ENCODE results near the gene RAPH1. TPM values are rescaled to one million over a fixed set of nuclear protein-coding genes. Genes with fewer than 3 reads are reported as not detected.
"Not testable (repeated sequence)": the region's sequence is repeated elsewhere in the genome, so short reads cannot be mapped to it uniquely, and the experiment has no call there.

RAPH1 gene
- total RNA-seq, 1 experiment from 2014 or later = 15.4 TPM

DNA sequence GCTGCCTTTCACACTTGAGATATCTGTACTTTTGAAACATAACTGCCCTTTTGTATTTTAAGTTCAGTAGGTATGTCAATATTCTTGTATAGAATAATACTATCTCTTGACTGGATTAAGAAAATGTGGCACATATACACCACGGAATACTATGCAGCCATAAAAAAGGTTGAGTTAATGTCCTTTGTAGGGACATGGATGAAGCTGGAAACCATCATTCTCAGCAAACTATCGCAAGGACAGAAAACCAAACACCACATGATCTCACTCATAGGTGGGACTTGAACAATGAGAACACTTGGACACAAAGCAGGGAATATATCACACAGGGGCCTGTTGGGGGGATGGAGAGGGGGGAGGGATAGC is 1.5 kb upstream of the RAPH1 start:
- not testable (repeated sequence) for H3K27ac ChIP-seq; H3K9me3 ChIP-seq (replicated peaks); H3K27me3 ChIP-seq (replicated peaks); DNase-seq (ENCODE audit: low read depth in 1 of 2, low spot score in 2 of 2); H3K4me3 ChIP-seq
- H3K4me1 ChIP-seq (replicated peaks) = peaks cover 21% of the 10 kb centered on the region
- peaks cover 15% of the 10 kb centered on the region for H3K36me3 ChIP-seq

DNA sequence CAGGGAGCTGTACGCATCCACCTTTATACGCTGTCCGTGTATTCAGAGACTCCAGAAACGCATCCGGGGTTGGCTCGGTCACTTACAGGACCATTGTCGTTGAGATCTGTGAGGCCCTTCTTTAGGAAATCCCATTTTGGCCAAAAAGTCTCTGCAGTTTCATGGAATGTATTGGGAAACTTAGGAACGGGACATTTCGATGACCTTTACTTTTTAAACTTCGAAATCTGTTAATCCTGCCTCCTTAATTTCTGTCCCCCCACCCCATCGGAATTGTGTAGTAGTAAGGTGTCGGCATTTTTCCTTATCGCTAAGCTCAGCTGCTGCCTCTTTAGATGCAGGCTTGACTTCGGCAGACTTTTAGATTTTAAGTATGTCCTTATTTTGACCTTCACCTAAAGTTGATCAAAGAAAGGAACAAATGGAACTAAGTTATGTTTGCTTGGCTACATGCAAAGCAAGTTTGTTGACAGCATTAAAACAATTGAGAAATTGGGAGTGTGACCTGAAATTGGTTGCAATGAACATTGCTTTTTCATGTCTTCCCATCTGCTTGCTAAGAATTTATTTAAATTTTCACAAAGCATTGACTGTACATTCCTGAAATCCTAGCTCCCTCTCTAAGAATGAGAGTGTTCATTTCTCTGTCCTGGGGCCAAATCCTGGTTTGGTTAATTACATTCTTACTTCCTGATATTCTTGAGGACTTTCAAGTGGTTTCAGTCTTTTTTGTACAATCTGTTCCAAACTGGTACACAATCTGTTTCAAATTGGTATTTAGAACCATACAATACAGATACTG is 884 bp upstream of the RAPH1 start:
- Histone ChIP-seq H3K27ac (peak overlapping the region; percentile 92), H3K4me3 (peak overlapping the region; percentile 100), H3K9me3 (replicated peaks) (peaks cover 4% of the 10 kb centered on the region; the same call in 1 of the 2 replicates), H3K4me1 (replicated peaks) (peaks cover 21% of the 10 kb centered on the region), H3K27me3 (replicated peaks) (no peaks in the 10 kb centered on the region), H3K36me3 (peaks cover 15% of the 10 kb centered on the region)
- peak in 1 of 2 experiments; percentile 37 for DNase-seq (ENCODE audit: low read depth in 1 of 2, low spot score in 2 of 2)

DNA sequence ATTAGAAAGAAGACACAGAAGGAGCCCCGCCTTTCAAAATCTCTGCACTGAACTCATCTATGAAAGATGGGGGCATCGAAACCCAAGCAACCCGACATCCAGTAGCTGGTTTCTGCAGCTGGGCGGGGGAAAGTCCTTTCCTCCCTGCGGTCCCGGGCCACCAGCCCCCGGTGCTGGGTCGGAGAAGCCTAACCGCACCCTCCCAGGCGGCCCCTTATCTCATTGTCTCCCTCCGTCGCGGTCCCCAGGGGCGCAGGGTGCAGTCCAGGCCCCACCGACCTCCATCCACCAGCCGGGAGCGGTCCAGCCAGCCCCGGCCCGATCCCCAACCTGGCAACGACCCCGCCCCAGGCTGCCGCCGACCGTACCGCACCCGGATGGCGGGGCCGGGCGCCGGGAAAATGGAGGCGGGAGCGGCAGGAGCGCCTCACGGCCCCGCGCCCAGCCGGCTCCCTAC is 452 bp downstream of the RAPH1 start:
- H3K4me3 ChIP-seq = peak overlapping the region; percentile 100
- H3K4me1 ChIP-seq (replicated peaks) = peaks cover 21% of the 10 kb centered on the region
- H3K27me3 ChIP-seq (replicated peaks) = no peaks in the 10 kb centered on the region
- H3K27ac ChIP-seq = peak overlapping the region; percentile 93
- H3K36me3 ChIP-seq = peaks cover 15% of the 10 kb centered on the region
- peaks cover 4% of the 10 kb centered on the region; the same call in 1 of the 2 replicates for H3K9me3 ChIP-seq (replicated peaks)
- DNase-seq (ENCODE audit: low read depth in 1 of 2, low spot score in 2 of 2) = peak; percentile 45 to 74

DNA sequence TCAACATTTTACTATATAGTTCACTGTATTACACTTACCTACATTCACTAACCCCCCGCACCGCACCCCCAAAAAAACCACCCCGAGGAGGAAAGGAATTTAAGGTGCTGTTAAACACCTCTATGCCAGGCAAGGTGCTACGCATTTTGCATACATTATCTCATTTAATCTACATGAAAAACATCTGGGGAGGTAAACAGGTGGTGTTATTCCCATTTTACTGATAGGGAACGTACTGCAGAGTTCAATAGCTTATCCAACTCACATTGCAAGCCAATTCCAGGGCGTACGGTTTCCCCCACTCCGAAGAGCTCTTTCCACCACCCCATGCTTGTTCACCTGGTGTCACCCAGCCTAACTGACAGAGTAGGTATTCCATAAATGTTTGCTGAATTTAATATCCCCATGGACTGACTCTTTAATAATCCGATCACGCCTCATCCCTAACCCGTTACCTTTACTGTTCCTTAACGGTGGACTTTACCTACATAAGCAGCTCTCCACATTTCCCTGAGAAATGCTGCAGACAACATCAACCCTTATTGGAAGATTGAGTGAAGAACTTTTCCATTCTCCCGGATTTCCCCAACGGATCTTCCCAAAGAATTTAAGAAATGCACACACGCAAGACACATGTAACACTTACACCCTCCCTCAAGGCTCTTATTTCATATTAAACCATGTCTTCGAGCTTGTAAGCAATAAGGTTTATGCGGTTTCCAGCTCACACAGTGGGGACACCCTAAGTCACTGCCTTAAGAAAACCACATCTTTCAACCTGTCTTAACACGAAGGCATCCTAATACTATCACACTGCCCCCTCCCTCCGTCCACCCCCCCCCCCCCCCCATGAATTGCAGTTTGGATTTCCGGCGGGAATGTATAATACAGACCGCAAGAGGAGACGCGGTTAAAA is 1.2 kb downstream of the RAPH1 start:
- H3K9me3 ChIP-seq (replicated peaks) = peaks cover 4% of the 10 kb centered on the region; the same call in 1 of the 2 replicates

DNA sequence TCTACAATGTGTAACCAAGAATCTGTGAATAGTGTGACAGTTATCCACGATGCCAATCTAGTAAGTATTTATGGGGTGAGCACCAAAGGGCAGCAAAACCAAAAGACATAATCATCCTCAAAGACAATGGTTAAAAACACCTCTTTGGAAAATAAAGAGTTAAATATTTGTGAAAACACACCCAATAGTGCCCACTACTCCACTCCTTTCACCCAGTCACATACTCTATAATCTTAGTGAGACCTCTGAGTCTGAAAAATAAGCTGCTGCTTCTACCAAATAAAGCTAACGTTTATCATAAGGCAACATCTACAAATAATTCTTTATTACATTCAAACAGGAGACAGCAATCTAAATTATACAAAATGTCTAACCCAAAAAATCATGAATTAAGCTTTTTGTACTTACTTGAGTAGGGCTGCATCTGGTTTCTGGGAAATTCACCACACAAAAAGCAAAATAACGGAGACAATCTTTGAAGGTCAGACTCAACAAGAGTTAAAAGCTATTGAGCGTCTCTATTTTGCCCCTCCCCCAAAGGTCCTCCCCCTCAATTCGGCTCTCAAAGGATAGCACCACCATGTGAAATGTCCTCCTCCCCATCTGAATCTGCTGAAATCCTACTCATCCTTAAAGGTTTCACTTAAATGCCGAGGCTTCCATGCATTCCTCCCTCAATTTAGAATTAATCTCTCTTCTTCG is 2.0 kb downstream of the RAPH1 start:
- DNase-seq (ENCODE audit: low read depth in 1 of 2, low spot score in 2 of 2) = peak in 1 of 2 experiments; percentile 26
- H3K4me3 ChIP-seq = peak overlapping the region; percentile 100
- peaks cover 4% of the 10 kb centered on the region; the same call in 1 of the 2 replicates for H3K9me3 ChIP-seq (replicated peaks)
- H3K27ac ChIP-seq = 0 out of 2 replicates have a peak overlapping the region, but pooled peaks have one; percentile 93
- peaks cover 15% of the 10 kb centered on the region for H3K36me3 ChIP-seq
- H3K4me1 ChIP-seq (replicated peaks) = peaks cover 21% of the 10 kb centered on the region
- H3K27me3 ChIP-seq (replicated peaks) = no peaks in the 10 kb centered on the region

More for the DNA sequence above, 1.2 kb downstream of the RAPH1 start:
- Histone ChIP-seq H3K36me3 (peaks cover 15% of the 10 kb centered on the region), H3K27me3 (replicated peaks) (no peaks in the 10 kb centered on the region), H3K27ac (peak overlapping the region; percentile 93), H3K4me1 (replicated peaks) (peaks cover 21% of the 10 kb centered on the region), H3K4me3 (peak overlapping the region; percentile 100)
- peak in 1 of 2 experiments; percentile 56 for DNase-seq (ENCODE audit: low read depth in 1 of 2, low spot score in 2 of 2)

DNA sequence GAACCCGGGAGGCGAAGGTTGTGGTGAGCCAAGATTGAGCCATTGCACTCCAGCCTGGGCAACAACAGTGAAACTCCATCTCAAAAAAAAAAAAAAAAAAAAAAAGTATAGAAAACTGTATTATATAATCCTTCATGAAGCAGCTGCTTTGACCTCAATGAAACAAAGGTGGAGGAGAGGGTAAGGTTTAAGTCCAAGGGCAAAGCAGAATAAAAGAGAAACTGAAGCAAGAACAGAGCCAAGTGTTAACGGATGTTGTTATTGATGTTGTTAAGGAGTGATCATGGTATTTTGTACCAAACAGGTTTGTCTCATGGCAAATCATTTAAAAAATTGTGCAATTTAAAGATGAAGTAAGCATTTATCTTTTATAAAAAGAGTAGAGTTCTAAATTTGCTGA is 7.4 kb downstream of the RAPH1 start:
- Histone ChIP-seq H3K36me3 (0 out of 2 replicates have a peak, but pooled peaks cover under 1% of the 10 kb centered on the region), H3K4me3 (no peak overlapping the region), H3K4me1 (replicated peaks) (peaks cover 1% of the 10 kb centered on the region; the same call in 1 of the 2 replicates), H3K9me3 (replicated peaks) (no peaks in the 10 kb centered on the region), H3K27me3 (replicated peaks) (no peaks in the 10 kb centered on the region), H3K27ac (no peak overlapping the region)
- DNase-seq (ENCODE audit: low read depth in 1 of 2, low spot score in 2 of 2) = no peak

DNA sequence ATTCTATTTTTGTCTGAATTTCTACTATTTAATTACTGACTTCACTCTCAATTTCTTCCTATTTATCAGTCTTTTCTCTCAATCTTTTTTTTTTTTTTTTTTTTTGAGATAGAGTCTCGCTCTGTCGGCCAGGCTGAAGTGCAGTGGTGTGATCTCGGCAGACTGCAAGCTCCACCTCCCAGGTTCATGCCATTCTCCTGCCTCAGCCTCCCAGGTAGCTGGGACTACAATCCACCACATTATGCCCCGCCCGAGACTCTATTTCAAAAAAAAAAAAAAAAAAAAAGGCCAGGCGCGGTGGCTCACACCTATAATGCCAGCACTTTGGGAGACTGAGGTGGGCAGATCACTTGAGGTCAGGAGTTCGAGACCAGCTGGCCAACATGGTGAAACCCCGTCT is 21.8 kb downstream of the RAPH1 start:
- not testable (repeated sequence) for H3K27ac ChIP-seq; H3K4me1 ChIP-seq (replicated peaks); H3K36me3 ChIP-seq; H3K9me3 ChIP-seq (replicated peaks); DNase-seq (ENCODE audit: low read depth in 1 of 2, low spot score in 2 of 2); H3K4me3 ChIP-seq; H3K27me3 ChIP-seq (replicated peaks)

DNA sequence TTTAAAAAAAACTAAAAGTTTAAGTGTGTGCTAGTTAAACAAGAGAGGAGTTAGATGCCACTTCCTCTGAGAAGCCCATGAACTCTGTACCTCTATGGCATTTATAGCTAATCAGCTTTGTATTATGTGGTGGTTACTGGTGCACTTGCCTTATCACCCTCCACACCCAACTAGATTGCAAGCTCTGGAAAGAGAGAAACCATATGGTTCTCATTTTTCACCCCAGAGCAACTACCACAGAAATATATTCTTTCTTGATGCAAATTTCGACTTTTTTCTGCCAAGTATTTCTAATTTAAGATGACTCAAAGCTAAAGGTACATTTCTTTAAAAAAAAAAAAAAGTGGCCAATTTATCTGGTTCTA is 24.2 kb downstream of the RAPH1 start:
- DNase-seq (ENCODE audit: low read depth in 1 of 2, low spot score in 2 of 2) = no peak
- Histone ChIP-seq H3K27ac (no peak overlapping the region), H3K4me3 (no peak overlapping the region), H3K9me3 (replicated peaks) (no peaks in the 10 kb centered on the region), H3K36me3 (peaks cover under 1% of the 10 kb centered on the region; the same call in 1 of the 2 replicates), H3K27me3 (replicated peaks) (no peaks in the 10 kb centered on the region), H3K4me1 (replicated peaks) (no peaks in the 10 kb centered on the region)

DNA sequence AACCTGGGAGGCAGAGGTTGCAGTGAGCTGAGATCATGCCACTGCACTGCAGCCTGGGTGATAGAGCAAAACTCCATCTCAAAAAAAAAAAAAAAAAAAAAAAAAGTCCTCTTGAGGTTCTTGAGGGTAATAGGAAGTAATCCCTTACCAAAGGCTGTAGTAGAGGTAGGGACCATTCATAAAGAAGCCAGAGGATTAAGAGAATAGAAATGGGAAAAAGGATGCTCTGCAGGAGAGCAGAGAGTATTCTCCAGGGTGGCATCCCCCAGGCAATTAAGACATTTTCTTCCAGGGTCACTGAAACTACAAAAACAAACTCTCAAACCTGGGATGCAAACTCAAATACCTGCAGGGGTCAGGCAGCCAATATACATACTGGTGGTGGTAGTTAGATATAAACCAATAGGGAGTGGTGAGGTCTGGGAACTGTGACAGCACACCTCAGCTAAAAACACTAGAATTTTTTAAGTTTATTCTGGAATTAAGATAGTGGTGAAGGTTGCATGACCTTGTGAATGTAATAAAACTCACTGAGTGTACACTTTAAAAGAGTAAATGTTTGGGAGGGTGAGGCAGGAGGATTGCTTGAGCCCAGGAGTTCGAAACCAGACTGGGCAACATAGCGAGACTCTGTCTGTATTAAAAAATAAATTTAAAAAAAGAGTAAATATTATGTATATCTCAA is 24.7 kb downstream of the RAPH1 start:
- DNase-seq (ENCODE audit: low read depth in 1 of 2, low spot score in 2 of 2) = no peak

DNA sequence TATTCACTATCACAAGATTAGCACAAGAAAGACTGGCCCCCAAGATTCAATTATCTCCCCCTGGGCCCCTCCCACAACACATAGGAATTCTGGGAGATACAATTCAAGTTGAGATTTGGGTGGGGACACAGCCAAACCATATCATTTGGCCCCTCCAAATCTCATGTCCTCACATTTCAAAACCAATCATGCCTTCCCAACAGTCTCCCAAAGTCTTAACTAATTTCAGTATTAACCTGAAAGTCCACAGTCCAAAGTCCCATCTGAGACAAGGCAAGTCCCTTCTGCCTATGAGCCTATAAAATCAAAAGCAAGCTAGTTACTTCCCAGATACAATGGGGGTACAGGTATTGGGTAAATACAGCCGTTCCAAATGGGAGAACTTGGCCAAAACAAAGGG is 31.6 kb downstream of the RAPH1 start:
- H3K4me3 ChIP-seq; H3K36me3 ChIP-seq; H3K27me3 ChIP-seq (replicated peaks); H3K9me3 ChIP-seq (replicated peaks); H3K27ac ChIP-seq; DNase-seq (ENCODE audit: low read depth in 1 of 2, low spot score in 2 of 2); H3K4me1 ChIP-seq (replicated peaks): not testable (repeated sequence)

More for the DNA sequence above, 24.7 kb downstream of the RAPH1 start:
- Histone ChIP-seq H3K9me3 (replicated peaks) (no peaks in the 10 kb centered on the region), H3K27me3 (replicated peaks) (no peaks in the 10 kb centered on the region), H3K27ac (no peak overlapping the region), H3K36me3 (peaks cover 3% of the 10 kb centered on the region; the same call in 1 of the 2 replicates), H3K4me1 (replicated peaks) (no peaks in the 10 kb centered on the region), H3K4me3 (no peak overlapping the region)

DNA sequence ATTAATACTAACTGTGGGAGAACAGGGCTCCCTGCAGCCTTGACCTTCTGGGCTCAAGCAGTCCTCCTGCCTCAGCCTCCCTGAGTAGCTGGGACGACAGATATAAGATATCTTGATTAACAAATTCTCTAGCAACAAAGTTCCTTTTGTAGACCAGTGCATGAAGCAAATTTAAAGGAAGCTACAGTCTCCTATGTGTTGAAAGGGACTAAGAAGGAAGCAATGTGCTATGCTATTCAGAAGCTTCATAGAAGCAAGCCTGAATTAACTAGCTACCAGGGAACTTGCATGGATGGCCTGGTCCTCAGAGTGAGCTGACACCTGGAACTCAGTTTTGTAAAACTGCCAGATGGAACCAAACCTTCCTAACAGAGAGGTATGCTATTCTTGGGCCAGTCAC is 33.2 kb downstream of the RAPH1 start:
- Histone ChIP-seq H3K4me1 (replicated peaks) (0 out of 2 replicates have a peak, but pooled peaks cover 5% of the 10 kb centered on the region), H3K9me3 (replicated peaks) (no peaks in the 10 kb centered on the region), H3K4me3 (no peak overlapping the region), H3K27me3 (replicated peaks) (no peaks in the 10 kb centered on the region), H3K36me3 (peaks cover 8% of the 10 kb centered on the region), H3K27ac (no peak overlapping the region)
- DNase-seq (ENCODE audit: low read depth in 1 of 2, low spot score in 2 of 2) = no peak

DNA sequence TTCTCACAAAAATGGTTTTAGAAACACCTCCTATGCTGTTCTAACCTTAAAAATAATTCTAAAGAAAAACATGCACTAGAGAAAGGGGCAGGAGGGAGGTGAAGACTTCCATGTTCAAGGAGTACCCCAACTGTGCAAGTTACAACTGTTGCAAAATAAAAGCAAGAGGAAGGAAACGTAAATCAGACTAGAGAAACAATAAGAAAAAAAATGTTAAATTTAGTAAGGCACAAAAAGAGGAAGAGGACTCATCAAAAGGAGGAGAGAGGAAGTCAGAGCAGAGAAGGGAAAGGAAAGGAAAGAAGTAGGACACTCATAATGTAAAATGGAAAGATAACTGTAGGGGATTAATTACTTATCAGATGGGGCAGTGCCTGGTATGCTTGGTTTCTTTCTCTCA is 34.1 kb downstream of the RAPH1 start:
- Histone ChIP-seq H3K27ac (no peak overlapping the region), H3K27me3 (replicated peaks) (no peaks in the 10 kb centered on the region), H3K4me3 (no peak overlapping the region), H3K4me1 (replicated peaks) (0 out of 2 replicates have a peak, but pooled peaks cover 5% of the 10 kb centered on the region), H3K36me3 (peaks cover 8% of the 10 kb centered on the region), H3K9me3 (replicated peaks) (no peaks in the 10 kb centered on the region)
- DNase-seq (ENCODE audit: low read depth in 1 of 2, low spot score in 2 of 2) = no peak

DNA sequence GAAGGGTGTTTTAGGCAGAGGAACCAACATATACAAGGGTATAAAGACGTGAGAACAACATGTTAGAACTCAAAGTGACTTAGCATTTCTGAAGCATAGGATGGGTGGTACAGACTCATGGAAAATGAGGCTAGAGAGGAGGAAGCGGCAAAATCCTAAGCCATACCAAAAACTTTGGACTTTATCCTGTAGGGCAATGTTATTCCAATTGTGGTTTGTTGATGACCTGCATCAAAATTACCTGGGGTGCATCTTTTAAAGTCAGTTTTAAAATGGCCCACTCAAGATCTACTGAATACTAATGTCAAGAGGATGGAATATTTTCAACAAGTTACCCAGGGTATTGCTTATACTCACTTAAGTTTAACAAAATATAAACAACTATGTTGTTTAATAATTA is 34.8 kb downstream of the RAPH1 start:
- 0 out of 2 replicates have a peak, but pooled peaks cover 5% of the 10 kb centered on the region for H3K4me1 ChIP-seq (replicated peaks)
- no peak overlapping the region for H3K4me3 ChIP-seq
- peaks cover 6% of the 10 kb centered on the region for H3K36me3 ChIP-seq
- H3K27ac ChIP-seq = no peak overlapping the region
- no peak for DNase-seq (ENCODE audit: low read depth in 1 of 2, low spot score in 2 of 2)
- H3K27me3 ChIP-seq (replicated peaks) = no peaks in the 10 kb centered on the region
- H3K9me3 ChIP-seq (replicated peaks) = no peaks in the 10 kb centered on the region
